ENCODE data around the gene BRCC3.

DNA sequence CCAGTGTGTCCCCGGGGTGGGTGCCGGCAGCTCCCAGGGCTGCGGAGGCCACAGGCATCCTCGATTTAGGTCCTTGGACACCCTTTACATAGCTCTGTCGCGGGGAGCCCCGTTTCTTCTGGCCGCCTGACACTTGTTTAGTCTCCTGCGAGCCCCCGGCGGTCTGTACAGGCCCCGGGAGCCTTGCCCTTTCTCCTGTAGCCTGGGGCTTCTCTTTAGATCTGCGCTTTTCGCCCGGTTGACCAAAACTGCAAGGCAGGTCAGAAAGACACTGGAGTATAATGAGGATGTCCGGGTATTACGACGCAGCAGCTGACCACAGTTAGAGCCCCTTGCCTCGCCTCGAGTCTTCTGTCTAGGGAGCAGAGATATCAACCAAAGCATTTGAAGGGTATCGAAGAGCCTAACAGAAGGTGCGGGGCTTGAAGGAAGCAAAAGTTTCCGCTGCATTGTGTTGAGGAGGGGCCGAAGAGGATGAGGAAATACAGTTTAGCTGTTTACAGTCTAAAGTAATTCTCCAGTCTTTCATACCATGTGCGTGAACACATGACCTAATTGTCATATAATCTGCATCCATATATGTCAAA is 479 bp downstream of the BRCC3 start:
- TF ChIP-seq EZH2 (IDR thresholded peaks at IDR 0.05; ENCODE audit: low read length), result no peak
- TF ChIP-seq, protein P1, sequence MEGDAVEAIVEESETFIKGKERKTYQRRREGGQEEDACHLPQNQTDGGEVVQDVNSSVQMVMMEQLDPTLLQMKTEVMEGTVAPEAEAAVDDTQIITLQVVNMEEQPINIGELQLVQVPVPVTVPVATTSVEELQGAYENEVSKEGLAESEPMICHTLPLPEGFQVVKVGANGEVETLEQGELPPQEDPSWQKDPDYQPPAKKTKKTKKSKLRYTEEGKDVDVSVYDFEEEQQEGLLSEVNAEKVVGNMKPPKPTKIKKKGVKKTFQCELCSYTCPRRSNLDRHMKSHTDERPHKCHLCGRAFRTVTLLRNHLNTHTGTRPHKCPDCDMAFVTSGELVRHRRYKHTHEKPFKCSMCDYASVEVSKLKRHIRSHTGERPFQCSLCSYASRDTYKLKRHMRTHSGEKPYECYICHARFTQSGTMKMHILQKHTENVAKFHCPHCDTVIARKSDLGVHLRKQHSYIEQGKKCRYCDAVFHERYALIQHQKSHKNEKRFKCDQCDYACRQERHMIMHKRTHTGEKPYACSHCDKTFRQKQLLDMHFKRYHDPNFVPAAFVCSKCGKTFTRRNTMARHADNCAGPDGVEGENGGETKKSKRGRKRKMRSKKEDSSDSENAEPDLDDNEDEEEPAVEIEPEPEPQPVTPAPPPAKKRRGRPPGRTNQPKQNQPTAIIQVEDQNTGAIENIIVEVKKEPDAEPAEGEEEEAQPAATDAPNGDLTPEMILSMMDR (optimal IDR thresholded peaks at IDR 0.05 in 1 of 3, IDR thresholded peaks at IDR 0.05 in 1 of 3, conservative IDR thresholded peaks at IDR 0.05 in 1 of 3; ENCODE audit: extremely low read depth in 1 of 3, insufficient read depth in 2 of 3, low read length in 3 of 3), result no peak
